ENCODE results near the gene RPS6KA2.
"Not testable (repeated sequence)": the region's sequence is repeated elsewhere in the genome, so short reads cannot be mapped to it uniquely, and the experiment has no call there.

The RPS6KA2 gene

GRCh38 chr6:166412156-166412910 lies 214.7 kb downstream of the RPS6KA2 start:
- no peak for DNase-seq

GRCh38 chr6:166411721-166412151 lies 215.3 kb downstream of the RPS6KA2 start:
- DNase-seq = peak; percentile 46

- DNase-seq = no peak
These were observed 215.8 kb downstream of the RPS6KA2 start for GRCh38 chr6:166411271-166411670.

GRCh38 chr6:166410426-166410935 lies 216.6 kb downstream of the RPS6KA2 start:
- no peak for DNase-seq

- DNase-seq = no peak
These were observed 217.9 kb downstream of the RPS6KA2 start for GRCh38 chr6:166408936-166409755.

- DNase-seq = no peak
These were observed 220.9 kb downstream of the RPS6KA2 start for GRCh38 chr6:166406197-166406596.

GRCh38 chr6:166405386-166405785 lies 221.7 kb downstream of the RPS6KA2 start:
- no peak for DNase-seq

GRCh38 chr6:166402582-166403277 lies 224.3 kb downstream of the RPS6KA2 start:
- DNase-seq = no peak

- DNase-seq = peak; percentile 70
These were observed 226.3 kb downstream of the RPS6KA2 start for GRCh38 chr6:166400649-166401250.

- no peak for DNase-seq
These were observed 226.9 kb downstream of the RPS6KA2 start for GRCh38 chr6:166400181-166400580.

- no peak for DNase-seq
These were observed 228.7 kb downstream of the RPS6KA2 start for GRCh38 chr6:166398348-166398747.

- no peak for DNase-seq
These were observed 229.2 kb downstream of the RPS6KA2 start for GRCh38 chr6:166397849-166398248.

GRCh38 chr6:166395778-166396177 lies 231.3 kb downstream of the RPS6KA2 start:
- no peak for DNase-seq

- no peak for DNase-seq
These were observed 231.7 kb downstream of the RPS6KA2 start for GRCh38 chr6:166395351-166395750.

GRCh38 chr6:166394036-166394892 lies 232.8 kb downstream of the RPS6KA2 start:
- DNase-seq = no peak

GRCh38 chr6:166393535-166393823 lies 233.6 kb downstream of the RPS6KA2 start:
- no peak for DNase-seq

GRCh38 chr6:166392755-166393534 lies 234.1 kb downstream of the RPS6KA2 start:
- DNase-seq = not testable (repeated sequence)

- no peak for DNase-seq
These were observed 237.9 kb downstream of the RPS6KA2 start for GRCh38 chr6:166389119-166389518.

- DNase-seq = no peak
These were observed 238.6 kb downstream of the RPS6KA2 start for GRCh38 chr6:166388290-166389004.

GRCh38 chr6:166387642-166388289 lies 239.3 kb downstream of the RPS6KA2 start:
- no peak for DNase-seq

Measured in CD4-positive, alpha-beta T cell treated with Interleukin-21 for 1 hour (primary cell).